ENCODE results near the gene CHST14.

CHST14 gene

GRCh38 chr15:40474581-40474980 lies 3.8 kb downstream of the CHST14 start:
- Histone ChIP-seq H3K27ac (no peak overlapping the region), H3K27me3 (peaks cover 15% of the 10 kb centered on the region), H3K9me3 (no peaks in the 10 kb centered on the region), H3K36me3 (no peaks in the 10 kb centered on the region), H3K4me3 (ENCODE audit: low read depth in 1 of 2, low read length in 1 of 2) (no peak overlapping the region), H3K4me1 (ENCODE audit: control insufficient read depth in 1 of 2, insufficient read depth in 1 of 2, low read depth in 1 of 2, low read length in 1 of 2) (peaks cover 16 to 18% of the 10 kb centered on the region in 2 experiments)
- no peak for TF ChIP-seq CTCF (IDR thresholded peaks at IDR 0.05)

- Histone ChIP-seq H3K36me3 (no peaks in the 10 kb centered on the region), H3K27ac (no peak overlapping the region), H3K27me3 (peaks cover 19% of the 10 kb centered on the region), H3K9me3 (no peaks in the 10 kb centered on the region), H3K4me3 (ENCODE audit: low read depth in 1 of 2, low read length in 1 of 2) (no peak overlapping the region), H3K4me1 (ENCODE audit: control insufficient read depth in 1 of 2, insufficient read depth in 1 of 2, low read depth in 1 of 2, low read length in 1 of 2) (no peaks in the 10 kb centered on the region)
- TF ChIP-seq CTCF (IDR thresholded peaks at IDR 0.05): no peak
Measured at GRCh38 chr15:40477642-40478327, 7.0 kb downstream of the CHST14 start.

- no peak for TF ChIP-seq CTCF (IDR thresholded peaks at IDR 0.05)
- H3K27ac ChIP-seq: no peak overlapping the region
- H3K9me3 ChIP-seq: no peaks in the 10 kb centered on the region
- H3K4me1 ChIP-seq (ENCODE audit: control insufficient read depth in 1 of 2, insufficient read depth in 1 of 2, low read depth in 1 of 2, low read length in 1 of 2): no peaks in the 10 kb centered on the region
- H3K36me3 ChIP-seq: no peaks in the 10 kb centered on the region
- H3K4me3 ChIP-seq (ENCODE audit: low read depth in 1 of 2, low read length in 1 of 2): no peak overlapping the region
- H3K27me3 ChIP-seq: peaks cover 19% of the 10 kb centered on the region
Measured at GRCh38 chr15:40479024-40479423, 8.2 kb downstream of the CHST14 start.

- Histone ChIP-seq H3K27ac (no peak overlapping the region), H3K4me3 (ENCODE audit: low read depth in 1 of 2, low read length in 1 of 2) (no peak overlapping the region), H3K27me3 (peaks cover 19% of the 10 kb centered on the region), H3K9me3 (no peaks in the 10 kb centered on the region), H3K36me3 (no peaks in the 10 kb centered on the region), H3K4me1 (ENCODE audit: control insufficient read depth in 1 of 2, insufficient read depth in 1 of 2, low read depth in 1 of 2, low read length in 1 of 2) (no peaks in the 10 kb centered on the region)
- TF ChIP-seq CTCF (IDR thresholded peaks at IDR 0.05): no peak
Measured at GRCh38 chr15:40481341-40482074, 10.7 kb downstream of the CHST14 start.

GRCh38 chr15:40483919-40484318 lies 13.1 kb downstream of the CHST14 start:
- H3K9me3 ChIP-seq: no peaks in the 10 kb centered on the region
- TF ChIP-seq CTCF (IDR thresholded peaks at IDR 0.05): no peak
- no peak overlapping the region for H3K4me3 ChIP-seq (ENCODE audit: low read depth in 1 of 2, low read length in 1 of 2)

More at GRCh38 chr15:40483919-40484318, 13.1 kb downstream of the CHST14 start:
- Histone ChIP-seq H3K27me3 (peaks cover 8% of the 10 kb centered on the region), H3K36me3 (no peaks in the 10 kb centered on the region), H3K27ac (no peak overlapping the region), H3K4me1 (ENCODE audit: control insufficient read depth in 1 of 2, insufficient read depth in 1 of 2, low read depth in 1 of 2, low read length in 1 of 2) (no peaks in the 10 kb centered on the region)

All from neutrophil (primary cell).